Memory B cell (primary cell): ENCODE data around the gene SDK1.
"Not testable (repeated sequence)": the region's sequence is repeated elsewhere in the genome, so short reads cannot be mapped to it uniquely, and the experiment has no call there.

Experiments used
- ATAC-seq: fragments of 150-1000 bp; cut with Tn5 transposase; 2 replicates; pipeline ENCODE4 v1.10.0; 2021; ENCODE audit warnings: low read depth, mild to moderate bottlenecking, moderate library complexity
- DNase-seq, 2 donors: peaks; one replicate each; pipeline ENCODE4 v3.0.0; 2022; ENCODE audit warnings: low spot score in 2 of 2
- H3K27ac Mint-ChIP-seq: one replicate; pipeline ENCODE4 v1.8.0; 2022; ENCODE audit warnings: mild to moderate bottlenecking, moderate library complexity, mixed read lengths
- H3K27me3 Mint-ChIP-seq: one replicate; pipeline ENCODE4 v1.8.0; 2022; ENCODE audit warnings: mixed read lengths
- H3K36me3 Mint-ChIP-seq: one replicate; pipeline ENCODE4 v1.8.0; 2022; ENCODE audit warnings: mild to moderate bottlenecking, mixed read lengths
- H3K4me1 Mint-ChIP-seq: one replicate; pipeline ENCODE4 v1.8.0; 2022; ENCODE audit warnings: mixed read lengths
- H3K4me3 Mint-ChIP-seq: one replicate; pipeline ENCODE4 v1.8.0; 2022; ENCODE audit warnings: mild to moderate bottlenecking, moderate library complexity, mixed read lengths
- H3K9me3 Mint-ChIP-seq: one replicate; pipeline ENCODE4 v1.8.0; 2022; ENCODE audit warnings: mixed read lengths

Gene SDK1

DNA sequence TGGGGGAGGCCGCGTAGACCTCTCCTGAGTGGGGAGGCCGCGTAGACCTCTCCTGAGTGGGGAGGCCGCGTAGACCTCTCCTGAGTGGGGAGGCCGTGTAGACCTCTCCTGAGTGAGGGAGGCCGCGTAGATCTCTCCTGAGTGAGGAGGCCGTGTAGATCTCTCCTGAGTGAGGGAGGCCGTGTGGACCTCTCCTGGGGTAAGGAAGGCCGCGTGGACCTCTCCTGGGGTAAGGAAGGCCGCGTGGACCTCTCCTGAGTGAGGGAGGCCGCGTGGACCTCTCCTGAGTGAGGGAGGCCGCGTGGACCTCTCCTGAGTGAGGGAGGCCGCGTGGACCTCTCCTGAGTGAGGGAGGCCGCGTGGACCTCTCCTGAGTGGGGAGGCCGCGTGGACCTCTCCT lies 963.2 kb downstream of the SDK1 start:
- H3K27ac Mint-ChIP-seq, H3K4me1 Mint-ChIP-seq, DNase-seq, ATAC-seq, H3K27me3 Mint-ChIP-seq, H3K36me3 Mint-ChIP-seq, H3K4me3 Mint-ChIP-seq, H3K9me3 Mint-ChIP-seq: not testable (repeated sequence)

DNA sequence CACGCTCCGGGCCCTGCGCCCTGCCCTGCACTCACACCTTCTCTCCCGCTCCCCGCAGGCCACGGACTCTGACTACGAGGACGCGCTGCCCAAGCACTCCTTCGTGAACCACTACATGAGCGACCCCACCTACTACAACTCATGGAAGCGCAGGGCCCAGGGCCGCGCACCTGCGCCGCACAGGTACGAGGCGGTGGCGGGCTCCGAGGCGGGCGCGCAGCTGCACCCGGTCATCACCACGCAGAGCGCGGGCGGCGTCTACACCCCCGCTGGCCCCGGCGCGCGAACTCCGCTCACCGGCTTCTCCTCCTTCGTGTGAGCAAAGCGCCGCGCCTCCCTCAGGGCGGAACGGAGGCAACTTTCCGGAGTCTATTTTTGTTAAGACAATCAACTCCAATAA lies 964.0 kb downstream of the SDK1 start:
- H3K4me1 Mint-ChIP-seq, result no peaks in the 10 kb centered on the region
- no peak overlapping the region for H3K4me3 Mint-ChIP-seq
- no peak for DNase-seq
- H3K36me3 Mint-ChIP-seq, result no peaks in the 10 kb centered on the region
- ATAC-seq, result no peak
- no peak overlapping the region for H3K27ac Mint-ChIP-seq
- no peaks in the 10 kb centered on the region for H3K9me3 Mint-ChIP-seq
- no peaks in the 10 kb centered on the region for H3K27me3 Mint-ChIP-seq

DNA sequence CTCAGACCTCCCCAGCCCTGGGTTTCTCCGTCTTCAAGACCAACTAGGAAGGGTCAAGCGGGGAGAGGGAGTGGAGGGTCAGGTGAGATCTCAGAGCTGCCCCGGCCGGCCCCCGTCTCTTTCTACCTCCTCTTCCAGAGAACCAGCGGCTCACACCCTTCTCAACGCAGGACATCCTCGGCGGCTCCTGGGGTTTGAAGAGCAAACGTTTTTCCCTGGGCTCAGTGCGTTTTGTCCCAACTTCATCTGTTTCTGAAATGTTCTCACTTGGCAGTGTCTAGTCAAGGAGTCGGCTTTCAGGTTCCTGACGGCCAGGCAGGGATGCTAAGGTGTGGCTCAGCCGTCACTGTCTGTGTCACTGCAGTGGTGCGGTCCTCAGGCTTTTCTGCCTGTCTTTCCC lies 964.6 kb downstream of the SDK1 start:
- Mint-ChIP-seq H3K36me3 (no peaks in the 10 kb centered on the region), H3K9me3 (no peaks in the 10 kb centered on the region), H3K4me3 (no peak overlapping the region), H3K4me1 (no peaks in the 10 kb centered on the region), H3K27me3 (no peaks in the 10 kb centered on the region), H3K27ac (no peak overlapping the region)
- ATAC-seq (no peak), DNase-seq (no peak)

DNA sequence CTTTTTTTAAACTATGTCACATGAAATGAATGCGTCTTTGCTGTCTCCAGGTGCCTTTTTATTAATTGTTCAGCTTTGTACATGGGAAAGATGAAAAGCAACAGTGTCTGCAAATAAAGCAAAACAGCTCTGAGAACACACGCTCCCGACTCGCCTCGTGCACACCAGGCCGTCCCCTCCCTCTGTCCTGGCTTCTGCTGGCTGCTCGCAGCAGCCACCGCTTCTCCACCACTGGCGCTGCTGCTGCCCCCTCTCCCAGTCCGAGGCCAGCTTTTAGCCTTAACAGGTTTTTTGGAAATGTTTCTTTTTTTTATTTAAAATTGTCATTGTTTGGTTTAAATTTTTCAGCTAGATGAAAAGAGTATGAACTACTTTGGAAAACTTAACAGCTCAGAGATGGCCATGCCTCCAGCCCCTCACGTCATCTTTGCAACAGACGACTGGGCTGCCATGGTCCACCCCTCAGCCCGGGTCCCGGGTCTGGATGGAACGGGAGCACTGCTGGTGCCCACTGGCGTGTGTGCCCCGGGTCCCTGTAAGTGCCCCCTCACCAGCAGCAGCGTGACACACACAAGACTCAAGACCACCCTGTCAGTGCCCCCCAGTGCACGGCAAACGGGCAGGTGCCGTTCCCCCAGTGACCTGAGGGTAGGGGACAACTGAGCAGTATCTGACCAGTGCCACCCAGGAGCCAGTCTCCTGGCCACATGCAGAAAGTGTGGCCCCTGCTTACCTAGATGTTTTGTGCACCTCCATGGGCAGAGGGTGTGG lies 965.4 kb downstream of the SDK1 start:
- no peaks in the 10 kb centered on the region for H3K27me3 Mint-ChIP-seq
- no peaks in the 10 kb centered on the region for H3K36me3 Mint-ChIP-seq
- no peak overlapping the region for H3K27ac Mint-ChIP-seq
- H3K9me3 Mint-ChIP-seq, result no peaks in the 10 kb centered on the region
- no peak overlapping the region for H3K4me3 Mint-ChIP-seq
- DNase-seq (no peak), ATAC-seq (no peak)
- no peaks in the 10 kb centered on the region for H3K4me1 Mint-ChIP-seq

DNA sequence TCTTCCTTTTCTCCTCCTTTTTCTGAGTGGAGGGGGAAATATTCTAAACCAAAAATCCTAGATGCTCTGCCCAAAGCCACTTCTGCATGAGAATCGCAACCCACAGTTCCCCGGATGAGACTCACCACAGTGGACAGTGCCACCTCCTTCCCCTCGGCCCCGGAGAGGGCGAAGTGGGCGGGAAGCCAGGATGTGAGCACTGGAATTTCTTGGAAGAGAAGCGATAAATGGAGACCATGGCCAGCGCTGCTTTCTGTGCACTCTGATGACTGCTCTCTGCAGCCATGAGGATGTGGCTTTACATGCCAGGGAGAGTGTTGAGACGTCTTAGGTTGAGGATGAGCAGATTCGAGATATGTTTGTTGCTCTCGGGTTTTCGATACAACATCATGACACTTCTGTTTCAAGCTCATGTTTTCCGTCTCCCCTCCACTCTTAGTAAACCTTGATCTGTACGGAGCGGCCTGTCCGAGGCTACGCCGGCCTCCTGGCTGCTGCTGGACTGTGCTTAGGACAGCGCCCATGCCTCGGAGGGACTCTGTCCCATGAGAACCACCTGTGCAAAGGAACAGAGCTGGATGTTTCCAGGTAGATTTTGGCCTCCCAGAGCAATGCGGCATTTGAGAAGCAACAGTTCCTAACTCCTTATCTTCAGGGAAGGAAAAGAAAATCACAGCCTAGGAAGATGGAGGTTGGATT lies 966.4 kb downstream of the SDK1 start:
- no peaks in the 10 kb centered on the region for H3K4me1 Mint-ChIP-seq
- H3K27ac Mint-ChIP-seq, result no peak overlapping the region
- no peaks in the 10 kb centered on the region for H3K27me3 Mint-ChIP-seq
- ATAC-seq, result no peak
- DNase-seq, result no peak
- H3K4me3 Mint-ChIP-seq, result no peak overlapping the region
- no peaks in the 10 kb centered on the region for H3K36me3 Mint-ChIP-seq
- no peaks in the 10 kb centered on the region for H3K9me3 Mint-ChIP-seq

DNA sequence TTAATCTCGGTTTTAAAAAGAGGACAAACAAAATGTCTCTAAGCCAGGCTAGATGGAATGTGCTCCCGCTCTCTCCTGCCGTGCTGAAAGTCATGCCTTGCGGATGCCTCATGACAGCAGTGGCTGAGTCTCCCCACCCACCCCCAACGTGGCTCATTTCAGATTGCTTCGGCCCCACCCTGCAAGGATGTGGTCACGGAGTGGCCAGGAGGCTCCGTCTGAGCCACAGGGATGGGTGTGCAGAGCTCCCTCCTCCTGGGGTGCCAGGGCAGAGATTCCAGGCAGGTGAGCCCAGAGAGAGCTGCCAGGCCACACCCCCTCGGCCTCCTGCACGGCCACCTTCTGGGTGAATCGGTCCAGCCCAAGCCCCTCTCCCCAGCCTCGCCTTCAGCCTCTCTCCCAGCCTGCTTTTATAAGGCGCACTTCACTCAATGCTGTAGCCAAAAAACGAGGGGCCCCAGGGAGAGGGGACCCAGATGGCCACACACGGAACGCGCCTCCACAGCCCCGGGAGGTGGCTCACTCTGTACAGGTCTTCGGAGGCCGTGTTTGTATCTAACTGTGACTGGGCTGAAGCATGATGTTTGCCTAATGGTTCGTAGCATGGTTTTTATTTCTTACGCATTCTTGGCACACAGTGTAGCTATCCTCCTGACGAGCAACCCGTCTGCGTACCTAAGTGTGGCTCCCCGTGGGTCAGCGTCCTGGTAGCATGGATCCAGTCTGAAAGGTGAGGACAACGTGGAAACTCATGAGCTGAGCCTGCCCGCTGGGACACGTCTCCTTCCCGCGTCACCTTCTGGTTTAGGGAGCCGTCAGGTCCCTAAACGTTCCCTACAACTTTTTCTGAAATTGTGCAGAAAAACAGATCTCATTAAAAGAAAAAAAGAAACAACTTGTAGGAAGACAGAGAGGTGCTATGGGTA lies 967.3 kb downstream of the SDK1 start:
- H3K36me3 Mint-ChIP-seq, result no peaks in the 10 kb centered on the region
- no peaks in the 10 kb centered on the region for H3K27me3 Mint-ChIP-seq
- no peaks in the 10 kb centered on the region for H3K9me3 Mint-ChIP-seq
- ATAC-seq, result no peak
- H3K4me1 Mint-ChIP-seq, result no peaks in the 10 kb centered on the region
- no peak overlapping the region for H3K27ac Mint-ChIP-seq
- H3K4me3 Mint-ChIP-seq, result no peak overlapping the region
- no peak for DNase-seq

DNA sequence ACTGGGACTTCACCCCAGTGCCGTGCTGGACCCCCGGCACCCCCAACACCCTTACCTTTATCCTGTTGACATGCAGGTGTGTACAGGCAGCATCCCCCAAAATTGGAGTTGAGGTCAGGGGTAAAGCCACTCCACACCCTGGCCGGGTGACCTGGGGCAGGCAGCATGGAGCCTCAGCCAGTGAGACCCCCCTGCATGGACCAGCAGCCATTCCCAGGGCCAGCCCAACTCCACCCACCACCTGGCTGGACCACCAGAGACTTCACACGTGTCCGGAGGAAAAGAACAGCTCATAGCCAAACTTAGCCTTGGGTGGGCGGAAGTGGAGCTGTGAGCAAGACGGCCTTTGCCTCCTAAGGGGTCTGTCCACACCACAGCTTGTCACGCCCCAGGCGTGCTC lies 968.0 kb downstream of the SDK1 start:
- ATAC-seq (no peak), DNase-seq (no peak)
- Mint-ChIP-seq H3K9me3 (peaks cover 4% of the 10 kb centered on the region), H3K4me3 (no peak overlapping the region), H3K4me1 (no peaks in the 10 kb centered on the region), H3K27me3 (no peaks in the 10 kb centered on the region), H3K36me3 (no peaks in the 10 kb centered on the region), H3K27ac (no peak overlapping the region)

DNA sequence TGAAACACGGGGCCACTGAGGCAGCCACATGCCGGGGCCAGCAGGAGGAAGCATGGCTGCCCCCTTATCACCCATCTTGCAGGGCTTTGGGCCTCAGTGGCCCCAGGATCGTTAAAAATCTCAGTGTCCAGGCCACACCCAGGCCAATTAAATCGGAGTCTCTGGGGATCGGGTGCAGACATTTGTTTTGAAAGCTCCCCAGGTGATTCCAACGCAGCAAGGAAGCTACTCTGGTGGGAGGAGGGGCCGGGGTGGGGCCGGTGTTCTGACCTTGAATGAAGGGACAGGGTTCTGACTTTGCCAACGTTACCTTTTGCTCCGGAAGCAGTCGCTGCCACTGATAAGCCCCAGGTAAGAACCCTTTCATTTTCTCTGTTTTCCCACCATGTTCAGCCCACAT lies 968.7 kb downstream of the SDK1 start:
- peaks cover 2% of the 10 kb centered on the region for H3K27me3 Mint-ChIP-seq
- ATAC-seq (no peak), DNase-seq (no peak)
- H3K9me3 Mint-ChIP-seq, result peaks cover 9% of the 10 kb centered on the region
- H3K4me3 Mint-ChIP-seq, result no peak overlapping the region
- no peak overlapping the region for H3K27ac Mint-ChIP-seq
- peaks cover 2% of the 10 kb centered on the region for H3K36me3 Mint-ChIP-seq
- no peaks in the 10 kb centered on the region for H3K4me1 Mint-ChIP-seq

DNA sequence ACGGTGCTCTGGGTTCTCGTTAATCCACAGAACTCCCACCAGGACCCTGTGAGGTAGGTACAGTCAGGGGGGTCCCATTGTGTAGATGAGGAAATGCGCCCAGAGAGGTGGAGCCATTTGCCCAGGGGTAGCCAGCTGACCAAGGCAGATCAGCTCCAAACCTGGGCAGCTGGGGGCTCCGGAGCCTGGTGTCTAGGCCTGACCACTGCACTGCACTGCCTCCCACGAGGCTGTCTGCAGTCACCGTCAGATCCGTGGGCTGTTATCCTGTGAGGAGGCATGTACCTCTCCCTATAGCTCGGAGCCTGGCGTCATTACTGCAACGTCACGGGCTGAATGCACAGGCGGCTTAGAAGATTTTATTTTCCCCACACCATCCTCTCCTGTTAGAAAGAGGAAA lies 969.2 kb downstream of the SDK1 start:
- Mint-ChIP-seq H3K36me3 (peaks cover 2% of the 10 kb centered on the region), H3K4me3 (no peak overlapping the region), H3K27me3 (peaks cover 2% of the 10 kb centered on the region), H3K27ac (no peak overlapping the region), H3K4me1 (no peaks in the 10 kb centered on the region), H3K9me3 (peaks cover 9% of the 10 kb centered on the region)
- ATAC-seq, result no peak
- DNase-seq, result no peak

DNA sequence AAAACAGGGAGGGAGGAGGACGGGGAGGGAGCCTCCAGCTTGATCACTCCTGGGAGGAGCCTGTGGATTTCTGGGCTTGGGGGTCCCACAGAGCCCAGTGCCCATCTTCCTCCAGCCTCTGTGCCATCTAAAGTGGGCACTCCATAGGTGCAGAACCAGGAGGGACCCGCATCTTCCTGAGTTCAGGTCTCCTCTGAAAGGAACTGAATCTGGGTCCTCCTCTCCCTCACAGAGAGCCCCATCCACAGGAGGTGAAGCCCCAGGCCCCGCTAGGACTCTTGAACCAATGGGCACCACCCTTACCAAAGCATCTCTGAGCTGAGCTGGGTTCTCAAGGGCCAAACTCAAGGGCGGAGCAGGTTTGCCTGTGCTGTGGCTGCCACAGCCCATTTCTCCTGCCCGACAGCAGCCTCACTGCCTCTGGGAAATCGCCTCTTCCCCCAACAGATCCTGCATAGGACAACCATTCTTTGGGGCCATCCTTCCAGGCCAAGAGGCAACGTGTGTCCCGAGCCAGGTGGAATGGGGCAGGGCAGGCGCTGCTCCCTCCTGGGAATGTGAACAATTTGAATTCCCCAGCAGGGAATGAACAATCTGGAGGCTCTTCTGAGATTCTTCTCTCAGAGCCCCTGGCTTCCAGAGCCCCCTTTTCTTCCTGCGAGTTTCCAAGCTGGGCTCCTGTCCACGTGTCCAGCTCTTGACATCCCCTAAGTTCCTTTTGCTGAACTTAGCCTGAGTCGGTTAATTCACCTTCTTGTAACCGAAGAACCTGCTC lies 970.1 kb downstream of the SDK1 start:
- H3K4me1 Mint-ChIP-seq, result no peaks in the 10 kb centered on the region
- ATAC-seq (no peak), DNase-seq (no peak)
- H3K27ac Mint-ChIP-seq, result no peak overlapping the region
- H3K27me3 Mint-ChIP-seq, result peaks cover 2% of the 10 kb centered on the region
- peaks cover 9% of the 10 kb centered on the region for H3K9me3 Mint-ChIP-seq
- H3K36me3 Mint-ChIP-seq, result peaks cover 2% of the 10 kb centered on the region
- no peak overlapping the region for H3K4me3 Mint-ChIP-seq

DNA sequence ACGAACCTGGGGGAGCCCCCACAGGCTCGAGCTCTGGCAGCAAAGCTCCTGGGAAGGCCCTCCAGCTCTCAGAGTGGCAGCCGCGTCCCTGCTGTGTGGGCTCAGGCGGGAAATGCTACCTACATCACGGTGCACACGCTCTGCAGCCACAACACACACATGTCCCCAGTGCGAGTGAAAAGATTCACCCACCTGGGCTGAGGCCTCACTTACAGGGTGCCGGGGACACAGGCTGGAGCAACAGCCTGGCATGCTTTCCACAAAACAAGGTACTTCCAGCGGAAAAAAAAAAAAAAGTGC lies 970.6 kb downstream of the SDK1 start:
- H3K9me3 Mint-ChIP-seq, result peaks cover 9% of the 10 kb centered on the region
- H3K36me3 Mint-ChIP-seq, result peaks cover 4% of the 10 kb centered on the region
- ATAC-seq, result no peak
- H3K4me1 Mint-ChIP-seq, result no peaks in the 10 kb centered on the region
- H3K4me3 Mint-ChIP-seq, result no peak overlapping the region
- peaks cover 2% of the 10 kb centered on the region for H3K27me3 Mint-ChIP-seq
- no peak overlapping the region for H3K27ac Mint-ChIP-seq
- no peak for DNase-seq

DNA sequence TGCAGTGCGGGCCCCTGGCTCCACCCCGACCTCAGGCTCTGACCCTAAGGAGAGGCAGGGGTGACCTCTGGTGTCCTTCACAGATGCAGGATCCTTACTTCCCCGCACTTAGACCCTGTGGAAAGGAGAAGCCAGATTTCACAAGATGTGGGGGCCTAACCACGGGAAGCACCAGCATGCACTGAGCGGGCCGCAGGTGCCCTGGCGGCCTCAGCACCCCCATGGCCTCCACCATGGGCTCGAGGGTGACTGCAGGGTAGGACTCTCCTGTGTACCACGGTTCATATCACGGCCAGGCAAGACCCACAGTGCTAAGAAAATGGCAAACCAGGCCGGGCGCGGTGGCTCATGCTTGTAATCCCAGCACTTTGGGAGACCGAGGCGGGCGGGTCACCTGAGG lies 971.1 kb downstream of the SDK1 start:
- peaks cover 2% of the 10 kb centered on the region for H3K27me3 Mint-ChIP-seq
- H3K9me3 Mint-ChIP-seq, result peaks cover 9% of the 10 kb centered on the region
- no peak overlapping the region for H3K4me3 Mint-ChIP-seq
- no peak for DNase-seq
- no peaks in the 10 kb centered on the region for H3K4me1 Mint-ChIP-seq
- H3K27ac Mint-ChIP-seq, result no peak overlapping the region
- peaks cover 4% of the 10 kb centered on the region for H3K36me3 Mint-ChIP-seq
- no peak for ATAC-seq

DNA sequence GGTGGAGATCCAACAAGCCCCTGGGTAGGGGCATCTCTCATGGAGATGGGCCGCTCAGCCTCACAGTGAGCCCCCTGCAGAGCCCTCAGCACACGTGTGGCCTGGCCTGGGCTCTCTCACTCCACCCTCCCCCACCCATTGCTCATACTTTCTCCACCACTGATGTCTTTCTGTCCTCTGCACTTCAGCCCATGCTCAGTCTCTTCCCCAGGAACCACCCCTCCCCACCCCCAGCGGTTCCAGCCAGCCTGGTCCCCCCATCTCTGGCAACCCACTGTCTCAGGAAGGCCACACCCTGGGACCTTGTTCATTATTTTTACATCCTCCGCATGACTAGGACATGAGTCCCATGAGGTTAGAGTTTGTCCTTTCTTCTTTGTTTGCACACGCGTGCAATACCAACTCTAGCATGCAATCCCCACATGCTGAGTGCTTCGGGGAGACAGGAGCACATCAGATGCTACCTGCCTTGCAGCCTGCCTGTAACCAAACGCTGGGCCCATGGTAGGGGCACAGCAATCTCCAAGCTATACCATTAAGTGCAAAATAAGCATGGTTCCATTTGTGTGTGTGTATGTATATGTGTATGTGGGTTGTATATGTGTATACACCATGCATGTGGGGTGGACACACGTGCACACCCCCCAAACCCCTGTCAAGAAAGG lies 972.6 kb downstream of the SDK1 start:
- DNase-seq (no peak), ATAC-seq (no peak)
- Mint-ChIP-seq H3K27ac (no peak overlapping the region), H3K27me3 (peaks cover 2% of the 10 kb centered on the region), H3K36me3 (peaks cover 4% of the 10 kb centered on the region), H3K4me1 (no peaks in the 10 kb centered on the region), H3K4me3 (no peak overlapping the region), H3K9me3 (peaks cover 9% of the 10 kb centered on the region)
